Metanephros (tissue), 1 donor: ENCODE results near the gene DGKA. TPM values are rescaled to one million over a fixed set of nuclear protein-coding genes. Genes with fewer than 3 reads are reported as not detected.

Source experiments
- total RNA-seq: library from RNA; depleted of rRNA; stranded (reverse); fragments of >200 nt; gene quantifications from one replicate; pipeline ENCODE4 v1.2.3, GENCODE V29; 2014

The DGKA gene
- total RNA-seq = 20.2 TPM

DNA sequence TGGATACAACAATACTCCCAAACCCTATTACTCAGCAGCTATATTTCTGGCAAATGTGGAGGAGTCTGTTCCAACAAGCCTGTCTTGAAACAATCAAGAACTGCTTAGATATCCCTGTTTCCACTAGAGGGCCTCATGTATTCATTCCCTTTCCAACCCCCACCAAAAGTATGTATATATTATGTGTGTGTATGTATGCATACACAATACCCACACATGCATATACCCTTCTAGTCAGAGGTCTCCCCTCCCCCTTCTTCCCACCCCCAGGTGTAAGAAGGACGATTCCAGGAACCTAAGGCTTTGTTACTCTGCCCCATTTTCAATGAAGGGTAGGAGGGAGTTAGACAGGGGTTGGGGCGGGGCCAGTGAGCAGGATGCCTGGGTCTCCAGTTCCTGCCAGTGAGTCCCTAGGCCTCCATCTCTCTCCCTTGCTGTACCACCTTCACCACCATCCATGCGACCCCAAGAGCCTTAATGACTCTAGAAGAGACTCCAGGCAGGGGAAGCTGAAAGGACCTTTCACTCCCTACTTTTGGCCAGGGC is at the start of gene DGKA:
DGKA (plus strand) TSS at position 392 of the 546 bp plus-strand sequence. CDS start 5,342 bp downstream, outside the sequence.

DNA sequence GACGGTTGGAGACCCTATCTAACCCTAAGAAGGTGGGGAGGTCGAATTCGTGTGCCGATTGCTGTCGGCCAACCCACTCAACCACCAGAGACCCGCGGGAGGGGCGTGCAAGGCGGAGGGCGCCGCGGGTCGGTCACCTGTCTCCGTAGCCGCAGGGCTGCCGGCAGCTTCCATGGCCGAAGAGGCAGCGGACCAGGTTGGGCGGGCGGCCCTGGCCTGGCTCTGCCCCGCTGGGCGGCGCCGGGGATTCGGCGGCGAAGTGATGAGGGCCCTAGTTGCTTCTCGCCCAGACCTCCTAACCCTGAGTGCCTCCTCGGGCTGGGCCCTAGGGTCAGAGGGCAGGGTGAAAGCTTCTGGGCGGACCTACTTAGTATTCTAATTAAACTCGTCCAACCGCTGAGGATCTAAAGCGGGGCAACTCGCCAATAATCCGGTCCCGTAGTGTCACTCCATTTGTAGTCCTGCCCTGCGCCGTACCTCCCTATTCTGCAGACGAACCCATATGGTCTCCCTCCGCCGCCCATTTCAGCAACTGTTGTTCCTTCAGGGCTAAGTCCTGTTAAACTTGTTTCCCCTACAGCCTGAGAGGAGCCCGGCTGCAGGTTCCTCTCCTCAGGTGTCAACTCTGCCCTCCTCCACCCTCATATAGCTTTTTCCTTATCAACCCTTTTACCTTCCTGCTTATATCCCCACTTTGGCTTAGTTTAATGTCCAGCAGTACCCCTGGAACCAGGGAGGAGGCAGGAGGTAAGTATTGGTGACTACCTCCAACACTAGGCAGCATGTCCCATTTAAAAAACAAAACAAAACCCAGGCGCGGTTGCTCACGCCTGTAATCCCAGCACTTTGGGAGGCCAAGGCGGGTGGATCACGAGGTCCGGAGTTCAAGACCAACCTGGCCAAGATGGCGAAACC is 3.1 kb upstream of the DGKA start, which contains the start of gene PYM1:
PYM1 (minus strand) TSS at position 307 of the 915 bp plus-strand sequence; CDS start at position 174, 133 bp downstream.

DNA sequence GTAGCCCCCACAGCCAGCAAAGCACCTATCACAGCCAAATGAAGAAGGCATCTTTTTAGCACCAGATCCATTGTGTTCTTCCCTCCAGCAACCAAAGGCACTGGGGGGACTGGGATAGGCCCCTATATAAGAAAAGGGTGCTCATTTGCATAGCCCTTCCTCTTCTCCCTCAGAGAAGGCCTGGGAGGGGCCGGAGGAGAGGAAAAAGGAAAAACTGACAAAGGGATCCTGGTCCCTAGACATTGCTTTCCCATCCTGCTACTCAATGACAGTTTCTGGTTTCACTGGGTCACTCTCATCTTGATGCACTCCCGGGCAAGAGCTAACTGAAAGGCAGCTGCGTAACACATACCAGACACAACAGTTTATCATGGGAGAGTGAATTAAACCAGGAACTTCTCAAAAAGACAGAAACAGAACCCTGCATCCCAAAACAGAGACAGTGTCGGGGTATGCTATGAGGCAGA is 35.0 kb downstream of the DGKA start, which contains the start of gene PMEL:
PMEL (minus strand) TSS at position 102 of the 467 bp plus-strand sequence; CDS start at position 71, 31 bp downstream.

DNA sequence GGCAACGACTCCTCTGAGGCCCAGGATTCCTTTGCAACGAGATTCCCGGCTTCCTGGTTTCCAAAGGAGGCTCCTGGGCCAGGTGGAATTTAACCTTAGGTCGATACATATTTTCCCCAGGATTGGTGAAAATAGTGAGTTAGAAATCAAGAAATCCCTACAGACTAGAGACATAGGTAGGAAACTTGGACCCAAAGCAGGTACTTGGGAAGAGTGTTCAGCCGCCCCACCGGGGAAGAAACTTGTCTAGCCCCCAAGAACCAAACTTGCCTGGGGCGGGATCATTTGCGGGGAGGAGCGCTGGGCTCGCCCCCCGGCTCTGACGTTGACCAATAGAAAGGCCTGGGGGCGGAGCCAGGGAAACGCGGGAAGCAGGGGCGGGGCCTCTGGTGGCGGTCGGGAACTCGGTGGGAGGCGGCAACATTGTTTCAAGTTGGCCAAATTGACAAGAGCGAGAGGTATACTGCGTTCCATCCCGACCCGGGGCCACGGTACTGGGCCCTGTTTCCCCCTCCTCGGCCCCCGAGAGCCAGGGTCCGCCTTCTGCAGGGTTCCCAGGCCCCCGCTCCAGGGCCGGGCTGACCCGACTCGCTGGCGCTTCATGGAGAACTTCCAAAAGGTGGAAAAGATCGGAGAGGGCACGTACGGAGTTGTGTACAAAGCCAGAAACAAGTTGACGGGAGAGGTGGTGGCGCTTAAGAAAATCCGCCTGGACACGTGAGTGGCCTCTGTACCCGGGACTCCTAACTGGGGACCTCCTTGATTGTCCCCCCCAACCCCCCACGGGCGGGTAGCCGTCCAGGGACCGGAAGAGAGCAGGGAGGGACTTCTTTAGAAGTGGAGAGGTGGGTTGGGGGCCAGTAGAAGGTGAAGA is 35.7 kb downstream of the DGKA start, which contains the start of gene CDK2:
CDK2 (plus strand) TSS at position 423 of the 874 bp plus-strand sequence; CDS start at position 602, 179 bp downstream.

DNA sequence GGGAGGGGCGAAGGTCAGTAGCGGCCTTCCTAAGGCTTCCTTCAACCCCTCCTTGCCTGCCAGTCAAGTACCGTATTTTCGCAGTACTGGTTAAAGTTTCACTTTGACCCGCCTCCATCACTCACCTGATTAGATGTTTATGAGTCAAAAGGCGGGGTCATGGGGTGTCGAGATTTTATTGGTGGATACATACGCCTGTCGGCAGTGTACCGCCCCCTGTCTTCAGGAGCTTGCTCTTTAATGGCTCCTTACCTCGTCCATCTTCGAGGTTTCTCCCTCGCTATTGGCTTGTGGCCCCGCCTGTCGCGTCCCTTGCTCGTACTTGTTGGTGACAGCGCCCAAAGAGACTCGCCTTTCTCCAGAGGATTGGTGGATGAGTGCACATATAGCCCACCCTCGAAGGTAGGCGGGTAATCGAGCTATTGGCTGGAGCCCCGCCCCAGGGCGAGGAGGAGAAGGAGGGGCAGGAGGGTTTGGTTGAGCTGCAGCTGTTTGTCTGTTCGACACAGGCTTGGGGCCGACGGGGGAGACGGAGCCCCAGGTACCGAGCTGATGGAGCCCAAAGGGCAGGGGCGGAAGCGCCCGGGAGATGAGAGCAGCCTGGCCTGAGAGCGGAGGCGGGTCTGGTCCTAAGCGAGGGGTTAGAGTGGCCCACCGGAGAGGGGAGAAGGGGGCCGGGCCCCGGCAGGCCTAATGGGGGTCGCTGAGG is 42.8 kb downstream of the DGKA start, which contains the start of gene RAB5B:
RAB5B (plus strand) TSS at position 480 of the 709 bp plus-strand sequence. CDS start 12,883 bp downstream, outside the sequence.

DNA sequence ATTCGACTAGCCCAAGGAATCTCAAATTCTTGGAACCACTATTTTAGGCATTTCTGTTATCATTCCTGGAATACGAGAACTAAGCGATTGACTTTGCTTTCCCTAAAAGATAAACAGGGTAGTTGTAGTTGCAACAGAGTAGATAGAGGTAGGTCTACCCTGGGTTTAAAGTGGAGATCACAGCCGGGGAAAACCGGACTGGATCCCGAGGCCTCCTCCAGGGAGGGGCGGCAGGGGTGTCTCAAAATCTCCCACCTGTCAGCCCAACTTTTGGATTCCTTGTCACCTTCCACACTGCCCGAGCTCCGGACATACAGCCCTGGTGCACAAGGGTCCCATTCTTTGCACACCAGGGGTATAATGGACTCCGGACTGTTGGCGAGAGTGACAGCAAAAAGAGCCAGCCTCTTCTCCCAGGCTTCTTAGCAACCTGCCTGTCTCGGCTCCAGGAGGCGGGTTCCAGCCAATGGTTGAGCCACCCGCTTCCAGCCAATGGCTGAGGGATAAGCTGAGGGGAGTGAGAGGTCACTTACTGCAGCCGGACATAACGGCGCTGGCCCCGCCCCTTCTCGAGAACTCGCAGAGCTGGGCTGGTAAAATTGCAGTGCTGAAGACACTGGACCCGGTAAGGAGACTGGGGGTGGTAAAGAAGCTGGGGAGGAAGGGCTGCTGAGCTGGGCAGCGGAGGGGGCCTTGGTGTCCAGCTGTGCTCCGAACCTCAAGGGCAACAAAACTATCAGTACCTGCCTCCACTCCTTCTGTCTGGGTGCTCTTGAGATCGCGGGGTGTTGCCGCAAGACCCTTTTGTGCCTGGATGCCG is 66.0 kb downstream of the DGKA start, which contains the start of gene SUOX:
SUOX (plus strand) TSS at position 562 of the 820 bp plus-strand sequence. CDS start 4,946 bp downstream, outside the sequence.

Other genes with a start within 250 kb of the DGKA start
- 79.3 TPM for gene ITGA7, start 223.3 kb upstream of the DGKA start, total RNA-seq
- 71.4 TPM for gene BLOC1S1, start 215.1 kb upstream of the DGKA start, total RNA-seq
- gene RDH5, start 210.8 kb upstream of the DGKA start, total RNA-seq = 19.6 TPM
- gene CD63, start 202.2 kb upstream of the DGKA start, total RNA-seq = 395 TPM
- gene GDF11, start 188.0 kb upstream of the DGKA start, total RNA-seq = 11.4 TPM
- 38.0 TPM for gene SARNP, start 113.4 kb upstream of the DGKA start, total RNA-seq
- 19.3 TPM for gene ORMDL2, start 113.1 kb upstream of the DGKA start, total RNA-seq
- gene DNAJC14, start 101.6 kb upstream of the DGKA start, total RNA-seq = 37.1 TPM
- gene MMP19, start 88.2 kb upstream of the DGKA start, total RNA-seq = 1.5 TPM
- gene PYM1, start 3.3 kb upstream of the DGKA start, total RNA-seq = 22.0 TPM
- 3.2 TPM for gene PMEL, start 34.9 kb downstream of the DGKA start, total RNA-seq
- 37.2 TPM for gene CDK2, start 35.7 kb downstream of the DGKA start, total RNA-seq
- gene RAB5B, start 42.9 kb downstream of the DGKA start, total RNA-seq = 86.6 TPM
- gene SUOX, start 66.1 kb downstream of the DGKA start, total RNA-seq = 30.5 TPM
- gene IKZF4, start 89.9 kb downstream of the DGKA start, total RNA-seq = 6.0 TPM
- gene RPS26, start 110.8 kb downstream of the DGKA start, total RNA-seq = 280 TPM
- 123 TPM for gene ERBB3, start 149.0 kb downstream of the DGKA start, total RNA-seq
- gene PA2G4, start 173.4 kb downstream of the DGKA start, total RNA-seq = 78.5 TPM
- 1,889 TPM for gene RPL41, start 185.5 kb downstream of the DGKA start, total RNA-seq
- 4.9 TPM for gene ZC3H10, start 187.1 kb downstream of the DGKA start, total RNA-seq
- gene ESYT1, start 197.1 kb downstream of the DGKA start, total RNA-seq = 105 TPM
- 79.0 TPM for gene MYL6B, start 221.4 kb downstream of the DGKA start, total RNA-seq
- 1,413 TPM for gene MYL6, start 227.2 kb downstream of the DGKA start, total RNA-seq